GM19240 (cell line): ENCODE measurements around the gene NCMAP.
A peak's percentile ranks its signal among the peaks of the same experiment; 100 is the strongest.
"Not testable (repeated sequence)": the region's sequence is repeated elsewhere in the genome, so short reads cannot be mapped to it uniquely, and the experiment has no call there.

ENCODE experiments used
- DNase-seq: peaks from one replicate; pipeline ENCODE4 v3.0.0; 2011; ENCODE audit warnings: low spot score; ENCODE audit not compliant: insufficient read length

Gene NCMAP

GRCh38 chr1:24555591-24556413 is at the start of gene NCMAP:
Gene NCMAP (plus strand): TSS chr1:24556087. CDS start chr1:24595431, 39,344 bp downstream.
- no peak for DNase-seq

- DNase-seq, result no peak
Observed at GRCh38 chr1:24506691-24507381, 49.1 kb upstream of the NCMAP start.

GRCh38 chr1:24507405-24507804 is 48.5 kb upstream of the NCMAP start:
- DNase-seq, result no peak

GRCh38 chr1:24508911-24509310 is 47.0 kb upstream of the NCMAP start:
- DNase-seq, result no peak

- no peak for DNase-seq
Observed at GRCh38 chr1:24513706-24514105, 42.2 kb upstream of the NCMAP start.

- no peak for DNase-seq
Observed at GRCh38 chr1:24514946-24515345, 40.9 kb upstream of the NCMAP start.

- DNase-seq, result not testable (repeated sequence)
Observed at GRCh38 chr1:24515671-24516209, 40.1 kb upstream of the NCMAP start.

GRCh38 chr1:24516506-24516905 is 39.4 kb upstream of the NCMAP start:
- no peak for DNase-seq

GRCh38 chr1:24517898-24518297 is 38.0 kb upstream of the NCMAP start:
- DNase-seq, result no peak

GRCh38 chr1:24520282-24520681 is 35.6 kb upstream of the NCMAP start:
- not testable (repeated sequence) for DNase-seq

- no peak for DNase-seq
Observed at GRCh38 chr1:24525606-24526005, 30.3 kb upstream of the NCMAP start.

GRCh38 chr1:24526045-24526444 is 29.8 kb upstream of the NCMAP start:
- no peak for DNase-seq

GRCh38 chr1:24526940-24527542 is 28.8 kb upstream of the NCMAP start:
- no peak for DNase-seq

GRCh38 chr1:24528744-24529143 is 27.1 kb upstream of the NCMAP start:
- no peak for DNase-seq

- DNase-seq, result not testable (repeated sequence)
Observed at GRCh38 chr1:24529292-24529691, 26.6 kb upstream of the NCMAP start.

- peak; percentile 18 for DNase-seq
Observed at GRCh38 chr1:24535021-24535424, 20.9 kb upstream of the NCMAP start.

- no peak for DNase-seq
Observed at GRCh38 chr1:24535778-24536177, 20.1 kb upstream of the NCMAP start.

GRCh38 chr1:24536391-24536840 is 19.5 kb upstream of the NCMAP start:
- no peak for DNase-seq

- DNase-seq, result no peak
Observed at GRCh38 chr1:24540051-24540905, 15.6 kb upstream of the NCMAP start.

GRCh38 chr1:24540906-24541710 is 14.8 kb upstream of the NCMAP start:
- no peak for DNase-seq
